Heart right ventricle (tissue), 16 donors: ENCODE data around the gene RBPJL. TPM values are rescaled to one million over a fixed set of nuclear protein-coding genes. Genes with fewer than 3 reads are reported as not detected.

Experiments used
- ATAC-seq, 8 donors: fragments of 200-7000 bp; cut with Tn5 transposase; one replicate each; pipeline ENCODE4 v1.9.1; 2020; ENCODE audit warnings: mild to moderate bottlenecking in 8 of 8, moderate library complexity in 8 of 8, moderate number of reproducible peaks in 1 of 8
- DNase-seq, 2 donors: peaks; one replicate each; pipeline ENCODE4 v3.0.0-alpha.2; 2020
- H3K27ac ChIP-seq, 10 donors: fragments of 200-600 bp; sonication (generic) in 2 of 10; one replicate each; pipeline versions ENCODE4 v1.5.0 to v1.8.0; 2020 to 2022; ENCODE audit warnings: mild to moderate bottlenecking in 3 of 10
- H3K27me3 ChIP-seq, 7 donors: fragments of 200-600 bp; one replicate each; pipeline ENCODE4 v1.8.0; 2021 to 2022; ENCODE audit warnings: mild to moderate bottlenecking in 2 of 7
- H3K36me3 ChIP-seq, 9 donors: fragments of 200-600 bp; sonication (generic) in 1 of 9; one replicate each; pipeline versions ENCODE4 v1.5.0 to v1.8.0; 2020 to 2022; ENCODE audit warnings: mild to moderate bottlenecking in 2 of 9
- H3K4me1 ChIP-seq, 9 donors: fragments of 200-600 bp; sonication (generic) in 1 of 9; one replicate each; pipeline versions ENCODE4 v1.5.0 to v1.8.0; 2020 to 2022; ENCODE audit warnings: mild to moderate bottlenecking in 4 of 9
- H3K4me3 ChIP-seq, 10 donors: fragments of 200-600 bp; sonication (generic) in 2 of 10; one replicate each; pipeline versions ENCODE4 v1.5.0 to v1.8.0; 2020 to 2022; ENCODE audit warnings: mild to moderate bottlenecking in 7 of 10, moderate library complexity in 2 of 10
- H3K9me3 ChIP-seq, 11 donors: fragments of 200-600 bp in 10 of 11; sonication (generic) in 2 of 11; one replicate each; pipeline versions ENCODE4 v1.5.0 to v1.8.0; 2013 to 2022; ENCODE audit warnings: mild to moderate bottlenecking in 2 of 11, control low read depth in 1 of 11, moderate library complexity in 1 of 11
- CTCF ChIP-seq, 9 donors: fragments of 200-600 bp; sonication (generic) in 2 of 9; IDR thresholded peaks; one replicate each; pipeline versions ENCODE4 v1.5.0 to v1.8.0; 2021 to 2022; ENCODE audit warnings: antibody characterized with exemption in 9 of 9, mild to moderate bottlenecking in 5 of 9, moderate library complexity in 1 of 9
- WGBS, 2 donors: extraction: QIAGEN DNeasy Blood & Tissue Kit; methylation state at CpG; one replicate each; pipeline ENCODE4 v1.1.7; 2013; ENCODE audit warnings: inconsistent platforms in 1 of 2; 5-methylcytosine and 5-hydroxymethylcytosine counted together
- intact Hi-C, 10 donors: fragments of 100-400 bp; cut with DNase I; formaldehyde crosslinking; loops; one replicate each; pipeline versions ENCODE4 v1.11.1 to v1.14.2; 2022
- polyA plus RNA-seq, 2 donors: library from polyadenylated mRNA; stranded (reverse); fragments of 200-250 nt; gene quantifications; one replicate each; pipeline ENCODE4 v1.2.3, GENCODE V29; 2013
- total RNA-seq, 10 donors: library from RNA; stranded (reverse); fragmentation: NEBNext Ultra II Directional in 3 of 10; extraction: Animal tissue kit (Norgen Biotek cat#: 25700) in 3 of 10; gene quantifications; one replicate each; pipeline versions ENCODE4 v1.2.1 to v1.2.4, GENCODE V29; 2021 to 2023
- donor health status: Arrhythmogenic right ventricular cardiomyopathy.
- donor health status: ischemic (EF 13 %, LVEDD 7.1; RV severe dilation, severe dysfunction).
- donor health status: healthy with polysubstance abuse.
- donor health status: DM: no; HTN: yes; CAD: no.
- donor health status: DM: no; HTN: no; CAD: no.
- donor health status: ischemic (EF 25% LVEDD 6.9; RV normal size, moderate dysfunction).
- donor health status: ischemic (EF 25% LVEDD 5.7; RV mildly dilated, moderate dysfunction).
- donor health status: healthy.
- donor health status: DM: yes; HTN: yes; CAD: no.
- donor health status: Ischemic cardiomyopathy.
- donor health status: ischemic (EF 35%, LVEDD 5.7; RV mildly dilated, moderate dysfunction).
- donor health status: nonischemic (EF 11% LVEDD 7.7; RV severe dilation, severe dysfunction).
- donor health status: DM: yes; HTN: yes; CAD: no.
- donor health status: PGD.
- donor health status: ischemic (EF 29% LVEDD 5.4; RV normal size, mild dysfunction).
- donor health status: nonischemic (EF 23%, LVEDD 6.1; RV moderate dilation, normal function).

RBPJL gene
- total and polyA plus RNA-seq, 12 donors: 0.06 TPM; not detected in 11

- peaks cover 0 to 15% (median 0%) of the 10 kb centered on the region in 9 donors for H3K4me1 ChIP-seq
- peaks cover 0 to 41% (median 10%) of the 10 kb centered on the region in 9 donors for H3K36me3 ChIP-seq
- H3K27ac ChIP-seq: no peak overlapping the region
- no peak overlapping the region for H3K4me3 ChIP-seq
- no peaks in the 10 kb centered on the region for H3K27me3 ChIP-seq
- no peaks in the 10 kb centered on the region for H3K9me3 ChIP-seq
- ATAC-seq: no peak
- TF ChIP-seq CTCF (IDR thresholded peaks at IDR 0.05): no peak
- no peak for DNase-seq
- intact Hi-C loops: loop anchor here in 8 of 10 donors (2.0 to 5.0 kb wide), 7 partner anchors 34 to 447 kb away; partner anchors contain the start of gene SYS1 (in 2 of the 8)
Observed at GRCh38 chr20:45323731-45324130, 17.1 kb downstream of the RBPJL start.

- no peaks in the 10 kb centered on the region for H3K27me3 ChIP-seq
- peak in 1 of 8 donors; percentile 10 for ATAC-seq
- H3K4me3 ChIP-seq: no peak overlapping the region
- H3K36me3 ChIP-seq: peaks cover 0 to 58% (median 20%) of the 10 kb centered on the region in 9 donors
- no peak for TF ChIP-seq CTCF (IDR thresholded peaks at IDR 0.05)
- intact Hi-C loops: loop anchor here in 1 of 10 donors (5.0 kb wide), 1 partner anchor 42 kb away; no protein-coding TSS in a partner anchor
- WGBS, 2 donors: 53 to 62% methylated on average over 6 of the region's 6 CpGs
- no peaks in the 10 kb centered on the region for H3K9me3 ChIP-seq
- no peak for DNase-seq
- H3K27ac ChIP-seq: no peak overlapping the region
- H3K4me1 ChIP-seq: peaks cover 0 to 6% (median 0%) of the 10 kb centered on the region in 9 donors
Observed at GRCh38 chr20:45325371-45325770, 18.7 kb downstream of the RBPJL start.

- H3K27ac ChIP-seq: no peak overlapping the region
- H3K36me3 ChIP-seq: peaks cover 0 to 88% (median 33%) of the 10 kb centered on the region in 9 donors
Observed at GRCh38 chr20:45328451-45328850, 21.8 kb downstream of the RBPJL start.

More at GRCh38 chr20:45328451-45328850, 21.8 kb downstream of the RBPJL start:
- WGBS, 2 donors: 93 to 94% methylated on average over 4 of the region's 4 CpGs
- intact Hi-C loops: loop anchor here in 1 of 10 donors (5.0 kb wide), 1 partner anchor 39 kb away; no protein-coding TSS in a partner anchor
- H3K27me3 ChIP-seq: no peaks in the 10 kb centered on the region
- no peak for DNase-seq
- peaks cover 0 to 8% (median 0%) of the 10 kb centered on the region in 9 donors for H3K4me1 ChIP-seq
- no peak for TF ChIP-seq CTCF (IDR thresholded peaks at IDR 0.05)
- H3K4me3 ChIP-seq: no peak overlapping the region
- no peak for ATAC-seq
- H3K9me3 ChIP-seq: no peaks in the 10 kb centered on the region
